GM12873 (cell line): Measurements from ENCODE around the gene OSBPL10.

Experiments
- TF ChIP-seq, protein P1 (sequence below): IDR thresholded peaks from 2 replicates; pipeline ENCODE4 v1.5.1; 2012; ENCODE audit warnings: low read depth, mild to moderate bottlenecking, moderate library complexity, low read length, control low read depth; ENCODE audit not compliant: insufficient read depth; ENCODE audit errors: missing control alignments

The OSBPL10 gene

DNA sequence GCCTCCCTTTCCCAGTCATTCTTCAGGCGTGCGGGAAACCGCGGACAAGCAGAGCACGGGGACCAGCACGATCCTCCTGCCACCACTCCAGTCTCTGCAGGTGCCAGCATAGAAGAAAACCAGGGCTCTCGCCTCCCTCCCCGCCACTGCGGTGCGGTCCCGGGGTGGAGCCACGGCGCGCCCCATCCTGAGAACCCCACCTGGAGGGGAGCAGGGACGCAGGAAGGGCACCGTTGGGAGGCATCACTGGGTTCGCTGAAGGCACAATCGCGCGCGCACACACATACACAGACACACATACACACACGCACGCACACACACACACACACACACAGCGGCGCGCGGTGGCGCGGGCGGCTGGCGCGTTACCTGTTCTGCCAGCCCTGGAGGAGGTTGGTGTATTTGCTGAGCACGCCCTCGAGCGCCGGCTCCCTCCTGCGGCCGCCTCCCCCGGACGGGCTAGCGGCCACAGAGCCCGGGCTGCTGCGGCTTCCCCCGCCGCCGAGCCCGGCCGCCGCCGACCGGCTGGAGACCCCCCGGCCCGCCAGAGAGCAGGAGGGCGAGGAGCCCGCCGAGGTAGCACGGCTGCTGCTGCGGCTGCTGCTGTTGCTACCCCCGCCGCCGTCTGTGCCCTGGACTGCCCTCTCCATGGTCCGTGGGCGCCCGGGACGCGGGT lies 394 bp downstream of the OSBPL10 start:
- TF ChIP-seq, protein P1, sequence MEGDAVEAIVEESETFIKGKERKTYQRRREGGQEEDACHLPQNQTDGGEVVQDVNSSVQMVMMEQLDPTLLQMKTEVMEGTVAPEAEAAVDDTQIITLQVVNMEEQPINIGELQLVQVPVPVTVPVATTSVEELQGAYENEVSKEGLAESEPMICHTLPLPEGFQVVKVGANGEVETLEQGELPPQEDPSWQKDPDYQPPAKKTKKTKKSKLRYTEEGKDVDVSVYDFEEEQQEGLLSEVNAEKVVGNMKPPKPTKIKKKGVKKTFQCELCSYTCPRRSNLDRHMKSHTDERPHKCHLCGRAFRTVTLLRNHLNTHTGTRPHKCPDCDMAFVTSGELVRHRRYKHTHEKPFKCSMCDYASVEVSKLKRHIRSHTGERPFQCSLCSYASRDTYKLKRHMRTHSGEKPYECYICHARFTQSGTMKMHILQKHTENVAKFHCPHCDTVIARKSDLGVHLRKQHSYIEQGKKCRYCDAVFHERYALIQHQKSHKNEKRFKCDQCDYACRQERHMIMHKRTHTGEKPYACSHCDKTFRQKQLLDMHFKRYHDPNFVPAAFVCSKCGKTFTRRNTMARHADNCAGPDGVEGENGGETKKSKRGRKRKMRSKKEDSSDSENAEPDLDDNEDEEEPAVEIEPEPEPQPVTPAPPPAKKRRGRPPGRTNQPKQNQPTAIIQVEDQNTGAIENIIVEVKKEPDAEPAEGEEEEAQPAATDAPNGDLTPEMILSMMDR: no peak

DNA sequence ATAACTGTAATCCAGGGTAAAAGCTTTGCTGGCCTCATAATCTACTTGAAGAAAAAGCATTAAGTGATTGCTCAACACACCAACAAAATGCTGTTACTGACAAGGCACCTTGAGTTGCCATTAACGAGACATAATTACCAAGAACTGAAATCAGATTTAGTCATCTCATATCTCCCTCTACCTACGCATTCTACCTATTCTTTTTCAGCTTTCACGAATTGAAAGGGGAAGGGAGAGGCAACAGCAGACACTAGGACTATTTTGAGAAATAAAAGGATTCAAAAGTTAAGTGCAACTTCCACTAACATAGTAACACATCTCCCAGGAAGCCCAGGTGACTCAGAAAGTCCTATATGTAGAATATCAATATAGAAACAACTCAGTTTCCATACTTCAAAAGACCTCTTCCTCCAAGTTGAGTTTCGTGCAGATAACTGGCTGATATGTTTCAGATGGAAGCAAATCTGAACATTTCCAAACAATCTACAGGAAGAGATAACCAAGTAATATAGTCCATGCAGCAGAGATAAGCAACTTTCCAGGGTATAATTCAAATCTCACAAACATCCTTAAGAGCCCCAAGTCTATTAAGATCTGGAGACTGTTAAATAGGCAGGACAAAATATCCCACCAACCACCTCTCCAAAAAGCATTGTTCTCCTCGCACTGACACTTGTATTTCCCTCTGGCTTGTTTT lies 1.9 kb downstream of the OSBPL10 start:
- TF ChIP-seq, protein P1: no peak

DNA sequence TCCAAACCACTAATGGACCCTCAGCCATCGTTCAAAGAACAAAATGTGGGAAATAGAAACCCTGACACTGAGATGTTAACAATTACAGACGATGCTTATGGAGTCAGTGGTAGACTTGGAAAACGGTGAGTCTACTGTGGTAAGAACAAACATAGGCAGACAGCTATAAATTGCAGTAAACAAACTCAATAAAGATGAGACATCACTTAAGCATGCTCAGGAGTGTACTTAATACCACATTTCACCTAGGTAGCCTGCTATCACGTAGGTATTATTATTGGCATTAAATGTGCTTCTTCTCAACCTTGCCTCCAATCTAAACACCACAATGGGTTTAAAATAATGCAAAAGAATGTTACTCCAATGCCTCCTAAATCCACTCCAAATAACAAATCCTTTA lies 2.5 kb downstream of the OSBPL10 start:
- TF ChIP-seq, protein P1: no peak

DNA sequence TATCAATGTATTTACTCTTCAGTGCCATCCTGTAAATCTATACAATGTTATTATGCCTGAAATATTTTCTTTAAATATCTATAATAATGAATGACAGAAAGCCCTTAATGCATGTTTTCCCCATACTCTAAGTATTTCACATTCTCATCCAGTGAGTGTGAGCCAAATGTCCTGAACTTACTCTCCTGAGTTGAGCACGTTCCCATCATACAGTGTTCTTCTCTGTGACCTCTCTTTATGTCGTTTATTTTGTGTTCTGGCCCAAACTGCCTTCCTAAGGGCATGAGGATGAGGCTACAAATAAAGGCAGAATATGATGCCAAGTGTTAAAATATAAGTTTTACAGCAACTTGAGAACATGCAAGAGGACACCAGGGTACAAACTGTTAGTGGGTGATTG lies 3.3 kb downstream of the OSBPL10 start:
- TF ChIP-seq, protein P1: no peak

DNA sequence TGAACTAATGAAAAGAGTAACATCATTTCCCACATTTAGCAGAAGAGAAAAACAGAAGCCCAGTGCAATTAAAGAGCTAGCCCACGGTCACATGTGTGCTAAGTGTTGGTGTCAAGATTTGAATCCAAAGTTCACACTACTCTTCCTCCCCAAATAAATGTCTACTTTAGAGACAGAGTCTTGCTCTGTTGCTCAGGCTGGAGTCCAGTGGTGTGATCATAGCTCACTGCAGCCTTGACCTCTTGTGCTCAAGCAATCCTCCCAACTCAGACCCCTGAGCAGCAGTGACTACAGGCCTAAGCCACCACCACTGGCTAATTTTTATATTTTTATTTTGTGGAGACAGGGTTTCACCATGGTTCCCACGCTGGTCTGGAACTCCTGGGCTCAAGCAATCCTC lies 4.8 kb downstream of the OSBPL10 start:
- TF ChIP-seq, protein P1: no peak

DNA sequence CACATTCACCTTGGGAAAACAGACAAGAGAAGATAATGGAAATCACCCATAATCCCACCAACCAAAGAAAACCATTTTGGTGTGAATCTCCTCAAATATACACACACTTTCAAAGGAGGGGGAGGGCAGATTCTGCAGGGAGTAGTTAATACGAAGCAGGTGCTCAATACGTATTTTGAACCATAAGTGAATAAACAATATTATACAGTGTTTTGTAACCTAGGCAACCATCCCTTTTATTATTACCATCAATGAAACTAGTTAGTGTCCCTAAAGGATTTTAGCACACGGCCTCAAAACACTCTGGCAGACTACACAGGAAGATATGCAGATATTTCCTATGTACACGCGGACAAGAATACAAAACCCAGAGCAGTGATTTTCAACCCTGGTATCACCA lies 6.1 kb downstream of the OSBPL10 start:
- TF ChIP-seq, protein P1: no peak

DNA sequence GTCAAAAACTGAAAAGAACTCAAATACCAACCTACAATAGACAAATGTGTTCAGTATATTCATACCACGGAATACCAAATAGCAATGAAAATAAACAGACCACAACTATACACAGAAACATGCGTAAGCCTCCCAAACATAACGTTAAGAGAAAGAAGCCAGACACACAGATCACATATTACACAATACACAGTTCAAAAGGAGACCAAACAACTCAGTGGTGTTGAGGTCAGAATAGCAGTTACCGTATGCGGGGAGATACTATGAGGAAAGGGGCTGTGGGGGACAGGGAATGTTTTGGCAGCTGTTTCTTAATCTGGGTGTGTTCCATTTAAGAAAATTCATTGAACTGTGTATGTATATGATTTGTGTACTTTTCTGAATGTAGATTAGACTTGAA lies 6.6 kb downstream of the OSBPL10 start:
- TF ChIP-seq, protein P1: no peak
